MCF 10A (cell line): Measurements from ENCODE around the gene DNM3. TPM values are rescaled to one million over a fixed set of nuclear protein-coding genes. Genes with fewer than 3 reads are reported as not detected.

Experiments
- BruUV-seq: library from RNA; stranded (reverse); fragments of 400-500 nt; replicated peaks from 2 replicates; lab custom pipeline; 2021; lab: Mats Ljungman, UMichigan
- CTCF ChIA-PET: fragments of 300-600 bp; sonication (Branson Sonifier 250); formaldehyde crosslinking; extraction: SDS; loops from one replicate; lab custom pipeline; 2021; ENCODE audit warnings: antibody characterized with exemption, inconsistent platforms; lab: Yijun Ruan, JAX
- POLR2A ChIA-PET: fragments of 300-600, 350-650 bp; sonication (Branson Sonifier 250); formaldehyde crosslinking; extraction: SDS; loops from one replicate; lab custom pipeline; 2020; ENCODE audit warnings: antibody characterized with exemption, inconsistent platforms; lab: Yijun Ruan, JAX
- DNase-seq: peaks from one replicate; pipeline ENCODE4 v3.0.0-alpha.2; 2018; ENCODE audit not compliant: unreplicated experiment
- H3K27ac Mint-ChIP-seq: one replicate; pipeline ENCODE4 v1.8.0; 2022; ENCODE audit warnings: mild to moderate bottlenecking, low read depth, mixed read lengths; ENCODE audit not compliant: unreplicated experiment
- H3K27me3 Mint-ChIP-seq: one replicate; pipeline ENCODE4 v1.8.0; 2022; ENCODE audit warnings: mixed read lengths; ENCODE audit not compliant: insufficient read depth, unreplicated experiment
- H3K36me3 Mint-ChIP-seq: one replicate; pipeline ENCODE4 v1.8.0; 2022; ENCODE audit warnings: mild to moderate bottlenecking, moderate library complexity, mixed read lengths; ENCODE audit not compliant: insufficient read depth, unreplicated experiment
- H3K4me1 Mint-ChIP-seq: one replicate; pipeline ENCODE4 v1.8.0; 2022; ENCODE audit warnings: mixed read lengths; ENCODE audit not compliant: insufficient read depth, unreplicated experiment
- H3K4me3 Mint-ChIP-seq: one replicate; pipeline ENCODE4 v1.8.0; 2022; ENCODE audit warnings: mild to moderate bottlenecking, moderate library complexity, mixed read lengths; ENCODE audit not compliant: unreplicated experiment
- H3K9me3 Mint-ChIP-seq: one replicate; pipeline ENCODE4 v1.8.0; 2022; ENCODE audit warnings: mixed read lengths; ENCODE audit not compliant: unreplicated experiment
- intact Hi-C: fragments of 100-400 bp; cut with micrococcal nuclease; formaldehyde crosslinking; loops from 2 replicates; pipeline ENCODE4 v1.14.1; 2022
- total RNA-seq: library from RNA; stranded (reverse); gene quantifications from 2 replicates; pipeline ENCODE4 v1.2.3, GENCODE V29; 2022
- TF ChIP-seq, protein P1 (sequence below): fragments of 200-600 bp; IDR thresholded peaks from one replicate; pipeline ENCODE4 v1.8.0; 2022; ENCODE audit warnings: antibody characterized with exemption, mild to moderate bottlenecking; ENCODE audit not compliant: unreplicated experiment

The DNM3 gene
- total RNA-seq, 1 experiment from 2014 or later, result 0.68 TPM

DNA sequence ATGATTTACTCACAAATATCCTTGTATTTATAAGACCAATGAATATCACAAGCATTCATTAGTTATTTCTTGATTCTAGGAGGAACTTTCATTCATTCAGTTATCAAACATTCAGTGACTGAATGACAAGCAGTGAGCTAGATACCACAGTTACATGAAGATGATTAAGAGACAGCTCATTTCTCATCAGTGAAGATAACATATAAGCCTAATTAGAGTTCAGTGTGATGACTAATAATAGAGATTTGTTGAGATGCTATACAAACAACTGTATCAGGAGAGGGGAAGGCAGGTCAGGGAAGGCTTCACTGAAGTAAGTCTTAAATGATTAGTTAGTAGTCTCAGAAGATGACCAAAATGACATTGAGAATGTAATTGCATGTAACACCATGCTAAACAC lies 564.6 kb downstream of the DNM3 start:
- H3K27ac Mint-ChIP-seq, result no peak overlapping the region
- POLR2A ChIA-PET, result interaction anchor here (0.5 kb wide), 1 partner anchor 52 kb away, joined by 3 read pairs; no protein-coding TSS in a partner anchor
- no peaks in the 10 kb centered on the region for H3K9me3 Mint-ChIP-seq
- CTCF ChIA-PET, result interaction anchor here (0.8 to 4.5 kb wide), 10 partner anchors 10 to 420 kb away, joined by 3 to 42 read pairs (median 4); no protein-coding TSS in a partner anchor
- no peaks in the 10 kb centered on the region for H3K27me3 Mint-ChIP-seq
- TF ChIP-seq, protein P1, sequence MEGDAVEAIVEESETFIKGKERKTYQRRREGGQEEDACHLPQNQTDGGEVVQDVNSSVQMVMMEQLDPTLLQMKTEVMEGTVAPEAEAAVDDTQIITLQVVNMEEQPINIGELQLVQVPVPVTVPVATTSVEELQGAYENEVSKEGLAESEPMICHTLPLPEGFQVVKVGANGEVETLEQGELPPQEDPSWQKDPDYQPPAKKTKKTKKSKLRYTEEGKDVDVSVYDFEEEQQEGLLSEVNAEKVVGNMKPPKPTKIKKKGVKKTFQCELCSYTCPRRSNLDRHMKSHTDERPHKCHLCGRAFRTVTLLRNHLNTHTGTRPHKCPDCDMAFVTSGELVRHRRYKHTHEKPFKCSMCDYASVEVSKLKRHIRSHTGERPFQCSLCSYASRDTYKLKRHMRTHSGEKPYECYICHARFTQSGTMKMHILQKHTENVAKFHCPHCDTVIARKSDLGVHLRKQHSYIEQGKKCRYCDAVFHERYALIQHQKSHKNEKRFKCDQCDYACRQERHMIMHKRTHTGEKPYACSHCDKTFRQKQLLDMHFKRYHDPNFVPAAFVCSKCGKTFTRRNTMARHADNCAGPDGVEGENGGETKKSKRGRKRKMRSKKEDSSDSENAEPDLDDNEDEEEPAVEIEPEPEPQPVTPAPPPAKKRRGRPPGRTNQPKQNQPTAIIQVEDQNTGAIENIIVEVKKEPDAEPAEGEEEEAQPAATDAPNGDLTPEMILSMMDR, result no peak
- intact Hi-C loops, result no loop called here
- no peak for DNase-seq
- no peak overlapping the region for H3K4me3 Mint-ChIP-seq
- no peaks in the 10 kb centered on the region for H3K4me1 Mint-ChIP-seq
- no peaks in the 10 kb centered on the region for H3K36me3 Mint-ChIP-seq
- BruUV-seq, result no TSS peak

DNA sequence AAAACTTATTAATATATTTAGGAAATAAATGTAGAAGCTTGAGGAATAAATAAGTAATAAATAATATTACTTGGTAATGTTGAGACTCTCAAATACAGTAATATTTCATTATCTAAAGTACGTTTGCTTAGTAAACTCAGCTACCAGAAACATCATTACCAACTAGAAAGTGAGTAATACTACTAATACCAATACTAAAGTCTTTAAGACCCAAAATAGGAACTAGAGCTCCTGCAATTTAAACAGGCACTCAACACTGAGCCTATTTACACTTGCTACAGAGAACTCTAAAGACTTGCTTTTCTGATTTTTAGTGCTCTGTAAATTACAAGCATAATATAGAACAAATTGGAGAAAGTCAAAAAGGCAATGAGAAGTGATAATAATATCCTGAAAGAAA lies 565.7 kb downstream of the DNM3 start:
- Mint-ChIP-seq H3K9me3 (no peaks in the 10 kb centered on the region), H3K27me3 (no peaks in the 10 kb centered on the region), H3K4me3 (no peak overlapping the region), H3K36me3 (no peaks in the 10 kb centered on the region), H3K27ac (no peak overlapping the region), H3K4me1 (no peaks in the 10 kb centered on the region)
- ChIA-PET CTCF (interaction anchor here (0.6 to 1.5 kb wide), 2 partner anchors 9 to 13 kb away, joined by 4 read pairs; no protein-coding TSS in a partner anchor), POLR2A (no interaction called here)
- TF ChIP-seq, protein P1, result no peak
- BruUV-seq, result no TSS peak
- DNase-seq, result no peak
- intact Hi-C loops, result no loop called here

- no peaks in the 10 kb centered on the region for H3K36me3 Mint-ChIP-seq
- no peak for DNase-seq
- TF ChIP-seq, protein P1, result no peak
- intact Hi-C loops, result no loop called here
- H3K4me3 Mint-ChIP-seq, result no peak overlapping the region
- no peaks in the 10 kb centered on the region for H3K4me1 Mint-ChIP-seq
- ChIA-PET POLR2A (no interaction called here), CTCF (interaction anchor here (0.6 to 1.2 kb wide), 5 partner anchors 18 to 318 kb away, joined by 3 to 7 read pairs (median 4); no protein-coding TSS in a partner anchor)
- H3K9me3 Mint-ChIP-seq, result no peaks in the 10 kb centered on the region
- BruUV-seq, result no TSS peak
- H3K27me3 Mint-ChIP-seq, result no peaks in the 10 kb centered on the region
- H3K27ac Mint-ChIP-seq, result peak overlapping the region; percentile 7
These were observed 567.7 kb downstream of the DNM3 start for GRCh38 chr1:172408958-172409357.

DNA sequence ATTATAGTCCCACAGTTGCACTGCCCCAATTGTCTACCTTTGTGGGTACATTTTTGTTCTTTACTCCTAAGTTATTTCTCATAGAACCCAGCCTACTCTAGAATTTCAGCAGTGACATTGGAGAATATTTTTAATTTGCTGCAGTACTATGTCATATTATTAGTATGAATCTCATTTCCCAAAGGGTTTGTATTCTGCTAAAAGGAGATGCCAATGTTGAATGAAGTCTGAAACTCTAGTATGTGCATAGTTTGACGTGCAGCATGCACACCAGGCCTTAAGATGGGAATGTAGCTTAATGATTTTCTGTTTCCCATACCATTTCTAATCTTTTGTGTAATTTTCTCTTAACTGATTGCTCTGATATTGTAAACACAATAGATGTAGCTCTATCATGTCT lies 568.7 kb downstream of the DNM3 start:
- TF ChIP-seq, protein P1, result no peak
- POLR2A ChIA-PET, result interaction anchor here (0.6 kb wide), 1 partner anchor 8 kb away, joined by 3 read pairs; no protein-coding TSS in a partner anchor
- BruUV-seq, result no TSS peak
- H3K4me3 Mint-ChIP-seq, result no peak overlapping the region
- no peaks in the 10 kb centered on the region for H3K36me3 Mint-ChIP-seq
- H3K9me3 Mint-ChIP-seq, result no peaks in the 10 kb centered on the region
- H3K27ac Mint-ChIP-seq, result no peak overlapping the region
- H3K4me1 Mint-ChIP-seq, result no peaks in the 10 kb centered on the region
- intact Hi-C loops, result no loop called here
- no peak for DNase-seq
- CTCF ChIA-PET, result interaction anchor here (0.8 to 2.4 kb wide), 3 partner anchors 20 to 425 kb away, joined by 3 to 15 read pairs (median 4); no protein-coding TSS in a partner anchor
- no peaks in the 10 kb centered on the region for H3K27me3 Mint-ChIP-seq
